Fibroblast of upper back skin (primary cell): ENCODE results near the gene LYVE1.

ENCODE experiments used
- DNase-seq: peaks from one replicate; pipeline ENCODE4 v3.0.0-alpha.2; 2013

Gene LYVE1

DNA sequence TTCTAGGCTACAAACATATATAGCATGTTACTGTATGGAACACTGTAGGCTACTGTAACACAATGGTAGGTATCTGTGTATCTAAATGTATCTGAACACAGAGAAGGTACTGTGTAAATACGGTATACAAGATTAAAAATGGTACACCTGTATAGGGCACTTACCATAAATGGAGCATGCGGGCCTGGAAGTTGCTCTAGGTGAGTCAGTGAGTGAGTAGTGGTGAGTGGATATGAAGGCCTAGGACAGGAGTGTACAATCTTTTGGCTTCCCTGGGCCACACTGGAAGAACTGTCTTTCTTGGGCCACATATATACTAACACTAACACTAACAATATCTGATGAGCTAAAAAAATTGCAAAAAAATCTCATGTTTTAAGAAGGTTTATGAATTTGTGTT lies 48.8 kb downstream of the LYVE1 start:
- no peak for DNase-seq

DNA sequence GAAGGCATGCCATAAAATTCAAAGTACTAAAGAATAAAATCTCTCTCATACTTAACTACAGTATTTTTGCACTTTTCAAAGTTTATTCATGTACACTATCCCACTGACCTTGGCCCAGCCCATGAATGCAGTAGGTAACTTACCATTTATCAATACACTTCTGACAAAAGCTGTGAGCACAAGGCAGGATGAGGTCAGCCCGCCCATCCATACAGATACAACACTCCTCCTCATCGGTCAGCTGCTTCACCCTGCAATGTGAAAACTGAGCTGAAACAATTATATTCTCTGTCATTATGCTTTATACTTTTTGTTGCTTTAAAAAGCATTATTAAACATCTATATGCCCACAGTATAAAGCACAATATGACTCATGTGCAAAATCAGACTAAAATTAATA lies 49.6 kb downstream of the LYVE1 start:
- DNase-seq, result no peak

DNA sequence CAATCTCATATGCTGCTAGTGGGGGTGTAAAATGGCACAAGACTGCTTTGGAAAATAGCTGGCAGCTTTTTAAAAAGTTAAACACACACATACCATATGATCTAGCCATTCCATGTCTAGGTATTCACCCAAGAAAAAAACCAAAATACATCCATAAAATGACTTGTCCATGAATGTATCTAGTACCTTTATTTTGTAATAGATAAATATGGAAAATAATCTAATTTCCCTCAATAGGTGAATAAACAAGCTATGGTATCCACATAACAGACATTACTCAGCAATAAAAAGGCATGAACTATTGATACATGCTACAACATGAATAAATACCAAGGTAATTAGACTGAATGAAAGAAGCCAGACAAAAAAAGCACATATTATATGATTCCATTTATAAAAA lies 50.3 kb downstream of the LYVE1 start:
- no peak for DNase-seq

- no peak for DNase-seq
These were observed 53.0 kb downstream of the LYVE1 start for GRCh38 chr11:10515418-10515817.

DNA sequence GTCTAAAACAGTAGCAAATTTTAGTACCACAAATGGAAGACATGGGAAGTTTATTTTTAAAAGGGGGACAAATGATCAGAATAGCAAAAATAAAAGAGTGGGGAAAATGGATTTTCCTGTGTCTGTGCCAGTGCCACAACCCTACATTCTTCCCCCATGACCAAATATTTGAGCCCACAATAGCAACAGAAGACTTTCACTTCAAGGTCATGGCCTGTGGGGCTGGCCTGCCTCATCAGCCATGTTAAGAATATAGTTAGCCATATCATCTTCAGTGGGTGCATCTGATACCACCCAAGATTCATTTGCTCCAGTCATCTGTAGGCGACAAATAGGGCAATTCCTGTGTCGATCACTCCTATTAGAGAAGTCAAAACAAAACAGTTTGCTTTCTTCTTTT lies 53.8 kb downstream of the LYVE1 start:
- DNase-seq, result peak; percentile 12

- DNase-seq, result peak; percentile 11
These were observed 54.3 kb downstream of the LYVE1 start for GRCh38 chr11:10514202-10514601.

DNA sequence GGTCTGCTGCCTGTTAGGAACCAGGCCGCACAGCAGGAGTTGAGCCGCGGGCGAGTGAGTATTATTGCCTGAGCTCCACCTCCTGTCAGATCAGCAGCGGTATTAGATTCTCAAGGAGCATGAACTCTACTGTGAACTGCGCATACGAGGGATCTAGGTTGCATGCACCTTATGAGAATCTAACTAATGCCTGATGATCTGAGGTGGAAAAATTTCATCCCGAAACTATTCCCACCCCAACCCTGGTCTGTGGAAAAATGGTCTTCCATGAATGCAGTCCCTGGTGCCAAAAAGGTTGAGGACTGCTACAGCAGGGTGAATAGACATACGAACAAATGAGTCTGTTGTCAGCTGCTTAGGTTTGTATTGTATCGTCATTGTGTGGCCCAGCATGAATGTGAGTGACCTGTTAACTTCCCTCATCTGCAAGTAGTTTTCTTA lies 57.3 kb downstream of the LYVE1 start:
- DNase-seq, result no peak
